ENCODE results near the gene JPH2.
"Not testable (repeated sequence)": the region's sequence is repeated elsewhere in the genome, so short reads cannot be mapped to it uniquely, and the experiment has no call there.

JPH2 gene

GRCh38 chr20:44153636-44154043 is 33.3 kb downstream of the JPH2 start:
- DNase-seq: no peak

- DNase-seq: no peak
Observed at GRCh38 chr20:44151621-44152416, 35.2 kb downstream of the JPH2 start.

GRCh38 chr20:44146272-44146671 is 40.7 kb downstream of the JPH2 start:
- no peak for DNase-seq

- no peak for DNase-seq
Observed at GRCh38 chr20:44145131-44145775, 41.7 kb downstream of the JPH2 start.

GRCh38 chr20:44143936-44144335 is 43.1 kb downstream of the JPH2 start:
- DNase-seq: no peak

GRCh38 chr20:44142413-44142812 is 44.6 kb downstream of the JPH2 start:
- no peak for DNase-seq

- no peak for DNase-seq
Observed at GRCh38 chr20:44141873-44142272, 45.1 kb downstream of the JPH2 start.

GRCh38 chr20:44138867-44139266 is 48.1 kb downstream of the JPH2 start:
- DNase-seq: no peak

- DNase-seq: no peak
Observed at GRCh38 chr20:44137266-44137801, 49.7 kb downstream of the JPH2 start.

GRCh38 chr20:44136579-44137265 is 50.3 kb downstream of the JPH2 start:
- DNase-seq: no peak

- DNase-seq: no peak
Observed at GRCh38 chr20:44135417-44136204, 51.4 kb downstream of the JPH2 start.

- DNase-seq: no peak
Observed at GRCh38 chr20:44135012-44135412, 52.0 kb downstream of the JPH2 start.

GRCh38 chr20:44133424-44133823 is 53.6 kb downstream of the JPH2 start:
- DNase-seq: no peak

GRCh38 chr20:44131704-44132103 is 55.3 kb downstream of the JPH2 start:
- no peak for DNase-seq

GRCh38 chr20:44129911-44130718 is 56.9 kb downstream of the JPH2 start:
- DNase-seq: no peak

- DNase-seq: not testable (repeated sequence)
Observed at GRCh38 chr20:44129300-44129699, 57.7 kb downstream of the JPH2 start.

- no peak for DNase-seq
Observed at GRCh38 chr20:44126445-44126844, 60.5 kb downstream of the JPH2 start.

- no peak for DNase-seq
Observed at GRCh38 chr20:44125332-44126127, 61.5 kb downstream of the JPH2 start.

- no peak for DNase-seq
Observed at GRCh38 chr20:44123874-44124535, 63.0 kb downstream of the JPH2 start.

GRCh38 chr20:44123251-44123650 is 63.7 kb downstream of the JPH2 start:
- no peak for DNase-seq

Measured in NCI-H446 (cell line).